Hematopoietic multipotent progenitor cell treated with erythropoietin and hydrocortisone succinate and interleukin-3 and kit ligand, for 17 days (in vitro differentiated cells): Measurements from ENCODE around the gene HK3.

Source experiments
- DNase-seq: peaks from one replicate; pipeline ENCODE4 v3.0.0-alpha.2; 2015; ENCODE audit warnings: low spot score

Gene HK3

DNA sequence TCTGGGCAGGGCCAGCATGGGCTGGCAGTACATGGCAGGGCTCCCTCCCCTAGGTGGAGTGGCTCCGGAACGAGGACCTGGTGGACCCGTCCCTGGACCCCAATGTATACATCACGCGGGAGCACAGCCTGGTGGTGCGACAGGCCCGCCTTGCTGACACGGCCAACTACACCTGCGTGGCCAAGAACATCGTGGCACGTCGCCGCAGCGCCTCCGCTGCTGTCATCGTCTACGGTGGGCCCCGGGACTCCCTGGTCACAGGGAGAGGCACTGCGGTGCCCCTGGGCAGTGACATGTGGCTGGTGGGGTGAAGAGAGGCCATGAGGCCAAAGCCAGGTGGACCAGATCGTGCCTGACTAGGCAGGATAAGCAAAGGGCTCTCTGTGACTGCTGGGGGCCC, 30.4 kb downstream of the HK3 start:
- no peak for DNase-seq

DNA sequence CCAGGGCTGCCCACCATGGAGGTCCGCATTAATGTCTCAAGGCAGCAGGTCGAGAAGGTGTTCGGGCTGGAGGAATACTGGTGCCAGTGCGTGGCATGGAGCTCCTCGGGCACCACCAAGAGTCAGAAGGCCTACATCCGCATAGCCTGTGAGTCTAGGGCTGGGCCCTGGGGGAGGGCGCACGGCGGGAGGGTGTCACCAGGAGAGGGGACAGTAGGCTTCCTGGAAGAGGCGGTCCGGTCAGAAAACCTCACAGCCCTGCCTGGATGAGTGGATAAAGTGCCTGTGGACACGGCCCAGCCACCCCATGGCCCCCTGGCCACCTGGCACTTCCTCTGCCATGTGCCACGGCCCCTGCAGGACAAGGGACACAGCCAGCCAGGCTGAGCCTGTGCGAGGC, 31.0 kb downstream of the HK3 start:
- no peak for DNase-seq

DNA sequence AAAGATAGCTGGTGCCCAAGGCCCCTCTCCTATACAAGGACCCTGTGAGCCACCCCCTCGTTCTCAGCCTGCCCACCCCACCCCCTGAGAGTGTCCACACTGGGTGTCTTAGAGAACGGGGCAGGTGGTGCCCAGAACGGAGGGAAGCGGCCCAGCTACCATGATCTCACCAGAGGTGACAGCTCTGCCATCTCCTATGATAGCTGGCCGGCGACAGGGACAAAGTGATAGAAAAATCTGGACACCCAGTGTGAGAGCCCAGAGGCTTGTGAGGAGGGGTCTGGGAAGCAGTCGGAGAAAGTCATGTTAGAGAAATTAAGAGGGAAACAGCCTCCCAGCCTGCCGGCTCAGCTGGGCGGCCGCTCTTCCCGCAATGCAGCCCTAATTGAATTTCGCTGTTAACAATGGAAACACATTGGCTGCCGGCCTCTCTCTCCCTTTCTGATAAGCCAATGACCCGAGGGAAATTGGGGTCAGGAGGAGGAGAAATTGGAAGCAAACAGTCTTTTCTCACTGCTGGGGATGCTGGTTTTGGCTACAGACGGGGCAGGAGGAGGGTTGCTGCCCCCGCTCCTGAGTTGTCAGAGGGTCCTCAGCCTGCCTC, 32.3 kb downstream of the HK3 start:
- DNase-seq, result no peak

DNA sequence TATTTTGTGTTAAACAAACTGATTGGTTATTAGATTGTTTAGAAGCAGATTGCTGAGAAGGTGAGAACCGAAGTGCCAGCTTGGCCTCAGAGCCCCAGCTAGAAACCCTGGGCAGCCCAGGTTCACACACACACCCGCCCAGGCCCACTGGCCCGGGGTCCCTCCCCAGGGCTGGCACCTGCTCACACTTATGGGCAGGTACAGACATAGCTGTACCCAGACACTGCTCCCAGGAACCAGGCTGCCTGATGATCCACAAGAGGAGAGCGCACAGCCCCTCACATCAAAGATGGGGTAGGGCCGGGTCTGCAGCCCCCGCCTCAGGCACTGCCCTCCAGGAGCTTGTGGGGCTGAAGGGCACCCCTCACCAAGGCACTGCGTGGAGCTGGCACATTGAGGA, 33.2 kb downstream of the HK3 start:
- DNase-seq, result no peak

- no peak for DNase-seq
These were observed 34.4 kb downstream of the HK3 start for GRCh38 chr5:176864755-176865154.

- DNase-seq, result no peak
These were observed 35.4 kb downstream of the HK3 start for GRCh38 chr5:176863765-176864098.

GRCh38 chr5:176863041-176863764, 35.9 kb downstream of the HK3 start:
- DNase-seq, result no peak

DNA sequence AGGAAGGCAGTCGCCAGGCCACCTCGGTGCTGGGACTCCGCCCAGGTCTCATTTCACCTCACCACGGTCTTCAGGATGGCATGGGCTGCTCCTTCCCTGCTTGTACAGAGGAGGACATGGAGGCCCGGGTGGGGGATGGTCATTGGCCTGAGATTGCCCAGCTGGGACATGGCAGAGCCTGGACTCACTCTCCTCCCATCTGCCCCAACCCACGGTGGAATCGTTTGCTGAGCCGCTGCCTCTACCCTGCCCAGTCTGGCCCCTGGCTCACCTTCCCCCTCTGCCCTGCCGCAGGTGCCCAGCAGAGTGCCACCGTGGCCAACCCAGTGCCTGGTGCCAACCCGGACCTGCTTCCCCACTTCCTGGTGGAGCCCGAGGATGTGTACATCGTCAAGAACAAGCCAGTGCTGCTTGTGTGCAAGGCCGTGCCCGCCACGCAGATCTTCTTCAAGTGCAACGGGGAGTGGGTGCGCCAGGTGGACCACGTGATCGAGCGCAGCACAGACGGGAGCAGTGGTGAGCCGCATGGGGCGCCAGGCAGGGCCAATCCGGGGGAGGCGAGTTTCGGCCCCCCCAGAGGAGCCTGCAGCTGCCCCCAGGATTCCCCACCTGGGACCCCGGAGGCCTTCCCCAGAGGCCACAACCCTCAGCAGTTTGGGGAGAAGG, 36.7 kb downstream of the HK3 start:
- DNase-seq, result no peak

DNA sequence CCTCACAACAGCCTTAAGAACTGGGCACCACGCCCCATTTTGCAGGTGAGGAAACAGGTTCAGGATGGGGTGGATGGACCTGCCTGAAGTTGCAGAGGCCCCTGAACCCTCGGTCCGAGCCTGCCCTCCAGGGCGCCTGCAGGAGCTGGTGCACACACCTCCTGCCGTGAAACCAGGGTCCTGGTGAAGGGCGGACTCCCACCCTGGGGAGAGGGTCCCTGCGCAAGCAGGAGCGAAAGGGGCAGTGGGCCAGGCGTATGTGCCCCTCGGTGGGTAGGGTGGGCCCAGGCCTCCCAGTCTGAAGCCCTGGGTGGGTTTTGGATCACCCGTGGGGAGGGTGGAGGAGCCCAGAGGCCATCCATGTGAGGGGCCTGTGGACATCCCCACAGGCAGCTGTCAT, 37.9 kb downstream of the HK3 start:
- DNase-seq, result no peak

DNA sequence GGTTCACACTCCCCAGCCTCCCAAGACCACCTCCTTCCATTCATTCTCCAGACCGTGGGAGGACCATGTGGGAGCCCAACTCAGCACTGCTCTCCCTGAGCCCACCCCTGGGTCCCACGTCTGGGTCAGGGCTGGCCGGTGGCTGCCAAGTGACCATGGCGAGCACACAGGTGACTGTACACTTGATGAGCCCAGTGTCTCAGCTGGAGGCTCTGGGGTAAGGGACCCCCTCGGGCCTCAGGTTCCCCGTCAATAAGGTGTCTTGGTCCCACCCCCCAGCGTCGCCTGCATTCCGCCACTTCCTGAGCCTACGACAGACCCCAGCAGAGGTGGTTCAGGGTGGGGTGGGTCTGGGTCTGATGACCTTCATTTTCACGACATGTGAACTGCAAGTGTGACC, 38.8 kb downstream of the HK3 start:
- DNase-seq, result no peak

DNA sequence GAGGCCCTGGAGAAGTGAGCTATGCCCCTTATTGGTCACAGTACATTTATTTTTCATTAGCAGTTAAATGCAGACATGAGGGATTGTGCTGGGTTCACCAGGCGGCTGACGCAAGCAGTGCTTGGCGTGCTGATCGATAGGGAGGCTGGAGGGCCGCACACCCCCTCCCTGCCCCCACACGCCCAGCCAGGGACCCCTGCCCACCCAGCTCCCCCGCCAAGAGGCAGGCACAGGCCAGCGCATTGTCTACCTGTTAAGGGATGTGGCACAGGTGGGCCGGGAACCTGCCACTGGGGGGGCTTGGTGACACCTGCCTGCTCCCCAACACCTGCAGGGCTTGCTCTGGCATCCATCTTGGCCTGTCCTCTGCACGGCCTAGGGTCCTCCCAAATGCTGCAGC, 39.2 kb downstream of the HK3 start:
- no peak for DNase-seq

- DNase-seq, result no peak
These were observed 41.3 kb downstream of the HK3 start for GRCh38 chr5:176857894-176858273.

DNA sequence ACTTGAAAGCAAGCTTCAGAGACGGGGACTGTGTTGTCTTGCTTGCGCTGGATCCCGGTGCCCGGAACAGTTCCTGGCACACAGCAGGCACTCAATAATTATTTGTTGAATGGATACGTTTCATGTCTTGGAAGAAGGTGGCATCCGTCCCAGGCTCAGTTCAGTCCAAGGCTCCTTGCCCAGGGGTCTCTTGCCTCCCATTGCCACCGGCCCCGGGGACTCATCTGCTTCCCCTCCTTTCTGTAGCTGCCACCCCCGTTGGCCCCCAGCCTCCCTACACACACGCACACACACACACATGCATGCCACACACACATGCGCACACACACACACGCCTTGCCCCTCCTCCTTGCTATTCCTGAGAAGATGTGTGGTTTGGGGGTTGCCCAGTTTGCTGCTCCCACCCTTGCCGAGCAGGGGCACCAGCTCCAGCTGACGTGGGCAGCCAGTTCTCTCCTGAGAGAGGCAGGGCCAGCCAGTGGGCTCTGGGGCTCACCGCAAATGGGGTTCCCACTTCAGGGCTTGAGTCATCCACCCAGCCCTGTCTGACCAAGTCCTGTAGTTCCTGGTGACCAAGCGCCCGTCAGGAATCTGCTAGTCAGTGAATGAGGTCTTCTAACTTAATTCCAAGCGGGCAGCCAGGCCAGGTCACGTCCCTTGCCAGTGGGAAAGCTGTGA, 41.8 kb downstream of the HK3 start:
- no peak for DNase-seq

DNA sequence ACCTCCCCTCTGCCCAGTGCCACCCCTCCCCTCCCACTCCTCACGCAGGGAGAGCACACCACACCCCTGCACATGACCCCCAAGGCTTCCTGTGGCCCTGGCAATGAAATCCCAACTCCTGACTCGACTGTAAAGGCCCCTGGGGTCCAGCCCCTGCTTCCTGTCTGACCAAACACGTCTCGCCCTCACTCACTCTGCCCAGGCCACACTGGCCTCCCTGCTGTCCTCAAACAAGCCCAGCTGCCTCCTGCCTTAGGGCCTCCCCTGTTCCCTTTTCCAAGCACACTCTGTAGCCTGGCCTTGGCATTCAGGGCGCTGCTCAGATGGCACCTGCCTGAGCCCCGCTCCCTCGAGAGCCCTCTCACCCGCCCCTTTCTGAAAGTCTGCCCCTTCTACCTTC, 42.4 kb downstream of the HK3 start:
- DNase-seq, result no peak

GRCh38 chr5:176855598-176855997, 43.5 kb downstream of the HK3 start:
- DNase-seq, result no peak

- DNase-seq, result no peak
These were observed 45.0 kb downstream of the HK3 start for GRCh38 chr5:176854164-176854563.

- DNase-seq, result no peak
These were observed 45.9 kb downstream of the HK3 start for GRCh38 chr5:176853151-176853778.

GRCh38 chr5:176851871-176852658, 47.1 kb downstream of the HK3 start:
- no peak for DNase-seq

DNA sequence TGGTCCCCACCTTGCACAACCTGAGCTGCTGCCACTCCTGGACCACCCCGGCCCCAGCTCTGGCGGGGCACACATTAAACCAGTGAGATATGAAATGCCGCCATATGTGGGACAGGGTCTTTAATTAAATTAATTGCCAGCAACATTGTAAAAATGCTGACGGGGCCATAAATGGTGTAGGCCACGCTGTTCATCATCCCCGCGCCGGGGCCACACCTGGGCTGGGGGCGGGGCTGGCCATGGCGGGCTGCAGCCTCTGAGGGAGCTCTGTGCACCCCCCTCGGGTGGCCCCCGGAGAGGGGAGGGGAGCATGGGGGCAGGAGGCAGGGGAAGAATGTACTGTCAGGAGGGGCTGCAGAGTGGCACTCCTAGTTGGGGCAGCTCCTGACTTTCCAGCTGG, 47.8 kb downstream of the HK3 start:
- DNase-seq, result no peak

DNA sequence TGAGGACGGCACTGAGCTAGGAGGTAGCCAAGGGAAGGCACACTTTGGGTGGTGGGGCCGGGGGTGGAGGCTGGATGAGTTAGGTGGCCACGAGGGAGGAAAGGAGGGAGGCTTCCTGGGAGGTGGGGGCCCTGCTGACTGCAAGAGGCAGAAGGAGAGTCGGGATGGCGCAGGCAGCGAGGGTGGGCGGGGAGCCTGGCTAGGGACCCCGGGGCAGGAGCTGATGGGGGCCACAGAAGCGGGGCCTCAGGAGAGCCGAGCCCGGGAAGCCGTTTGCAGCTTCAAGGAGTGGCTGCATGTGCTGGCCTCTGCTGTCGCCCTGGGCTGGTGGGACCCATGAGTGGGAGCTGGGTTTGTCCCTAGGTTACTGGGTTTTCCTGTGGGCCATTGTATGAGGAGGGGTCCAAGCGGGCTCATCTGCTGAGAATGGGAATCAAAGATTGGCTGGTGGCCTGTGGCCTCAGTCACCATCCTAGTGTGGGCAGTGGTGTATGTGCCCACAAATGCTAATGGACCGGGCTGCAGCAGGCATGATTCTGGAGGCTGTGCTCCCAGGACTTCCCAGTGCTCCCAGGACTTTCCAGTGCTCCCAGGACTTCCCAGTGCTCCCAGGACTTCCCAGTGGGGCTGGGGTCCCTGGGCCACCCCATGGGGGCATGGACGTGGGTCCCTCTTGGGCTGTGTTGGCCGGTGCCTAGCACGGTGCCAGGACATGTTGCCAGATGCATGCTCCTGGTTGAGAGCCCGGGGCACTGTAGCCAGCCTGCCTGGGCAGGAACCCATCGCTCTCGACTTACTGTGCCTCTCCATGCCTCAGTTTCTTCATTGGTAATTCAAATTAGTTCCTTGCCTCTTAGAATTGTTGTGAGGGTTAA, 48.5 kb downstream of the HK3 start:
- DNase-seq, result no peak
